Measurements from ENCODE around the gene MRPS18B.

- TF ChIP-seq CTCF (IDR thresholded peaks at IDR 0.05; ENCODE audit: poor library complexity, severe bottlenecking), result peak; percentile 20
- TF ChIP-seq RAD21 (conservative IDR thresholded peaks at IDR 0.05), result no peak
- TF ChIP-seq MXI1 (conservative IDR thresholded peaks at IDR 0.05; ENCODE audit: poor library complexity, severe bottlenecking), result peak; percentile 91
- TF ChIP-seq, protein P1, sequence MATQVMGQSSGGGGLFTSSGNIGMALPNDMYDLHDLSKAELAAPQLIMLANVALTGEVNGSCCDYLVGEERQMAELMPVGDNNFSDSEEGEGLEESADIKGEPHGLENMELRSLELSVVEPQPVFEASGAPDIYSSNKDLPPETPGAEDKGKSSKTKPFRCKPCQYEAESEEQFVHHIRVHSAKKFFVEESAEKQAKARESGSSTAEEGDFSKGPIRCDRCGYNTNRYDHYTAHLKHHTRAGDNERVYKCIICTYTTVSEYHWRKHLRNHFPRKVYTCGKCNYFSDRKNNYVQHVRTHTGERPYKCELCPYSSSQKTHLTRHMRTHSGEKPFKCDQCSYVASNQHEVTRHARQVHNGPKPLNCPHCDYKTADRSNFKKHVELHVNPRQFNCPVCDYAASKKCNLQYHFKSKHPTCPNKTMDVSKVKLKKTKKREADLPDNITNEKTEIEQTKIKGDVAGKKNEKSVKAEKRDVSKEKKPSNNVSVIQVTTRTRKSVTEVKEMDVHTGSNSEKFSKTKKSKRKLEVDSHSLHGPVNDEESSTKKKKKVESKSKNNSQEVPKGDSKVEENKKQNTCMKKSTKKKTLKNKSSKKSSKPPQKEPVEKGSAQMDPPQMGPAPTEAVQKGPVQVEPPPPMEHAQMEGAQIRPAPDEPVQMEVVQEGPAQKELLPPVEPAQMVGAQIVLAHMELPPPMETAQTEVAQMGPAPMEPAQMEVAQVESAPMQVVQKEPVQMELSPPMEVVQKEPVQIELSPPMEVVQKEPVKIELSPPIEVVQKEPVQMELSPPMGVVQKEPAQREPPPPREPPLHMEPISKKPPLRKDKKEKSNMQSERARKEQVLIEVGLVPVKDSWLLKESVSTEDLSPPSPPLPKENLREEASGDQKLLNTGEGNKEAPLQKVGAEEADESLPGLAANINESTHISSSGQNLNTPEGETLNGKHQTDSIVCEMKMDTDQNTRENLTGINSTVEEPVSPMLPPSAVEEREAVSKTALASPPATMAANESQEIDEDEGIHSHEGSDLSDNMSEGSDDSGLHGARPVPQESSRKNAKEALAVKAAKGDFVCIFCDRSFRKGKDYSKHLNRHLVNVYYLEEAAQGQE (IDR thresholded peaks at IDR 0.05; ENCODE audit: borderline replicate concordance), result peak; percentile 69
- TF ChIP-seq EZH2 (IDR thresholded peaks at IDR 0.05; ENCODE audit: borderline replicate concordance, insufficient read depth, low read length, poor library complexity, severe bottlenecking), result no peak
- no peak for TF ChIP-seq EP300 (conservative IDR thresholded peaks at IDR 0.05; ENCODE audit: poor library complexity, severe bottlenecking)
Observed at GRCh38 chr6:30647242-30648116, 29.8 kb downstream of the MRPS18B start.
